ENCODE measurements around the gene TET2.

Gene TET2

GRCh38 chr4:105146276-105147015 is at the start of gene TET2:
TSS of gene TET2 (plus strand) at chr4:105146876. CDS start at chr4:105233943, 87,067 bp downstream.
- peak; percentile 55 for DNase-seq (ENCODE audit: low read depth)

GRCh38 chr4:105102016-105102415 is 44.7 kb upstream of the TET2 start:
- no peak for DNase-seq (ENCODE audit: low read depth)

GRCh38 chr4:105106426-105106825 is 40.2 kb upstream of the TET2 start:
- no peak for DNase-seq (ENCODE audit: low read depth)

DNA sequence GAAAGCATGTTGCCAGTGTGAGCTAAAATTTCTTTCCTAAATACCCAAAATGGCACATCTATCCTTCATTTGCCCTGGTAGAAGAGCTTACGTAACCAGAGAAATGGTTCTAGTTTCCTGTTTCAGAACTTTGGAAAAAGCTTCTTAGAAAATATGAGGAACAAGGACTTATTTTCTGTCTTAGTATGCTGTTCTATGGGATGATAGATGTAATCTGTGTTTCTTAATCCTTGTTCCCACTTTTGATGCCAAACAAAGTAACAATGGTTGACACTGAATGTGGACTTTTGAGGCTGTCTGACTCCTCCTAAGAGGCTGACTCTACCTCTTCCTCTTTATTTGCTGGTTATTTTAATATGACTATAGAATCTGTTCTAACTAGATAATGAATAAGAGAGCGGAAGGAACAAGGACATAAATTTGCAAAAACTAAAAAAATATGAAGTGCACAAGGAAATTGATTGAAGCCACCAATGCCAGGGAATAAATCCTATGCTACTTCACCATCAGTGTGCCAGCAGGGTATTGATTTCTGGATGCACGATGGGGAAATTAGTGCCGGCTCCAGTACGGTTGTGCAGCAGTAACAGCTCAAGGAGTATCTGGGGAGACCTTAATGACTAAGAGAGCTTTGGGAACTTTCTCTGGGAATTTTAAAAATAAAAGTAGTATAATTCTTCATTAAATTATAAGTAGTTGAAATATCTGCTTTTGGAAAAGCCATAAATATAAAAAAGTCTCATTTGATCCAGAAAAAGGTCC is 39.4 kb upstream of the TET2 start:
- no peak for DNase-seq (ENCODE audit: low read depth)

GRCh38 chr4:105108971-105109370 is 37.7 kb upstream of the TET2 start:
- DNase-seq (ENCODE audit: low read depth): no peak

DNA sequence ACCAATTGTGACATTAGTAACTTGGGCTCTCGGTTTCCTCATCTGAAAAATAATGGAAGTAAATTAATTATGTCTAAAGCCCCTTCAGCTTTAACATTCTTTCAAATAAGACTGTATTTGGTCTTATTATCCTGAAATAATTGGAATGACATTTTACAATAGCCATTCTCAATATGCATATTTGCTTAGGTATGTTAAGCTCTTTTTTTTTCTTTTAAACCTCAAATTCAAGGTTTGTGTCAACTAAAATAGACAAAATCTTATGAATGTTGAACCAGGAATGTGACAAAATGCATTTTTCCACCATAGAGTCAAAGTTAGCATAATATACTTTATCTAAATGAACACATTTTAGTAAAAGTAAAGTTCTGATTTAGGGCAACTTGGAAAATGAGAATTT is 34.4 kb upstream of the TET2 start:
- no peak for DNase-seq (ENCODE audit: low read depth)

- DNase-seq (ENCODE audit: low read depth): peak; percentile 39
These were observed 32.9 kb upstream of the TET2 start for GRCh38 chr4:105113800-105114199.

- no peak for DNase-seq (ENCODE audit: low read depth)
These were observed 29.9 kb upstream of the TET2 start for GRCh38 chr4:105116616-105117319.

DNA sequence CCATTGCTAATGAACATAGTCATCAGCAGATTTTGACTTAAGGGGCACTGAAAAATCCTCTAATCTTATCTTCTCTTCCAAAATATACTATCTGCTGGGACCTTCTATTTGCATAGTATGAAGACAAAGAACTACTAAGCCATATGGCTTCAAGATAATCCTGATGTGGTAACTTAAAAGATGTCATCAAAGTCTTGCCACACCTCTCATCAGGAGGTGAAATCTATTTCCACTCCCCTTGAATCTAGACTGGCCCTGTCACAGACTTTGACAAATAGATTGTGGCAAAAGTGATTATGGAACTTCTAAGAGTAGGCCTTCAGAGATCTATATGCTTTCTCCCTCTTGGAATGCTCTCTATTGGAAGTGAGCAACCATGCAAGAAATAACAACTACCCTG is 27.3 kb upstream of the TET2 start:
- no peak for DNase-seq (ENCODE audit: low read depth)

DNA sequence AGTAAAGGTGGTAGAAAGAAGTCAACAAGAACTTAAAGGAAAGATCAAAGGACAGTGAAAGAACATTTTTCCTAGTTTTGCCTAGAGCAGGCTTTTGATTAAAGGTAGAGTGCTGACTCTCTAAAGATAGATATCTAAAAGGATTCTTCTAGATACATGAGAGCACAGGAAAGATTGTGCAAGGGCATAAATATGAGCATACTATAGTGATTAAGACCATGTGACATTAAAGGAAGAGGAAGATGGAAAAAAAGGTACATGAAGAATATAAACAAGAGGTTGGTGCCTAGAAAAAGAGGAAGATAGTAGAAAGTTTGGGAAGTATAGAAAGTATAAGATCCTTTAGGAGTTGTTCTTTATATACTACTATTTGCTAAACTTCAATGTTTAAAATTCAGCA is 26.1 kb upstream of the TET2 start:
- no peak for DNase-seq (ENCODE audit: low read depth)

- no peak for DNase-seq (ENCODE audit: low read depth)
These were observed 24.3 kb upstream of the TET2 start for GRCh38 chr4:105122350-105122749.

DNA sequence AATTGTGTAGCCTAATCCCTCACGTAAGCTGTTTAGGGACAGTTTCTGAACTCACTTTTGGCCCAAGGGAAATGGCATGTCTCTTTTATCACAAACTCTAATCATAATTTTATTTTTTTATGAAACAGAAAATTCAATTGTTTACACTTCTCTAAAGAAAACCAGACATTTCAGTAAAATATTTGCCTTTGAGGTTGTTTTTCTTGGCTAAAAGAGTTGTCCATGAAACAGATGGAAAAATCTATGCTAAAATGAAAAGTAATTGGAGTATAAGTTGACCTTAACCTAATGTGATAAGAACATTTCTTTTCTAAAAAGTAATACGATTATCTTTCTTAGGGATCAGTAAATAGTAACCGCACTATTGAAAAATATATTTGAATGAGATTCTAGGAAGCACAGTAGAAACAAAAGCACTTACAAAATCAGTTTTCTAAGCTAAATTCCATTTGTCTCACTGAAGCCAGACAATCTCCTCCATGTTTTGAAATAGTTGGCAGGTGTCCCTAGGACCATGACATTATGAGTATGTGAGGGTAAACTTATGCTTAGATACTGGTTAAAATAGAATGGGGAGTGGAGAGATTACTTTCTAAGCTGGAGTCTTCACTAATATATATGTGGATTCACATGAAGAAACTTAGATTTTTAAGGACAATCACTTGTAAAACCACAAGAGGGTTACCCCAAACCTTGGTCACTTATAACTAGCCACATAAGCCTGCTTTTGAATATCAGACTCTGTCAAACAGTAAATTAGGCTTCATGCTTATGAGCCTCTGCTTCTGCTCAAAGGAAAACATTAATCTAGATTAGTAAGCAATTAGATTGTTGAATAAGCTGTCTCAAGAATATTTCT is 20.1 kb upstream of the TET2 start:
- no peak for DNase-seq (ENCODE audit: low read depth)

DNA sequence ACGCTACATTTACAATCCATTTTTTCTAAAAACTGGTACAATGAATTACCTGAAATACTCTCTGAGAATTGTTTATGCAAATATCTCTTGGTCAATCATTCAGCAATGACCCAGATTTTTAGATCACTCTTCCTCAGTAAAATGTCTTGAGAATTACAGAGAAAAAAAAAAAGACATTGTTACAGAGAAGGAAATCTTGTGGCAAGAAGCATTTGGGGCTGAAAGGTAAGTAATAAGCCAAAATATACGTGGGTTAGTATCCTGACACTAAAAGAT is 19.6 kb upstream of the TET2 start:
- DNase-seq (ENCODE audit: low read depth): no peak

DNA sequence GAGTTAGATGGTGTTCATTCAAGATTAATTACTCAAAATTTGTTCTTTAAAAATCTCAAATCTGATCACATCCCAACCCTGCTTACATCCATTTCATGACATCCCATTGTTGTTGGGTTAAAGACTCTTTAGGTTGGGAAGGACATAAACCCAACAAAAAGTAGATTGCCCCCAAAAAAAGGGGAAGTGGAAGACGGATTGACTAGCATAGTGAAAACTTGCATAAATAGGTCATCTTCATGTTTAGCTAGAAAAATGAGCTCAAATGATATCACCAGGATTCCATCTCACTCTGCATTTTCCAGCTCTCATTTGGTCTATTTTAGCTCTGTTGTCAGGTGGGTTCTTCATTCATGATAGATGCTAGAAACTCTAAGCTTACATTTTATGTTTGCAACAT is 18.5 kb upstream of the TET2 start:
- no peak for DNase-seq (ENCODE audit: low read depth)

- DNase-seq (ENCODE audit: low read depth): no peak
These were observed 17.2 kb upstream of the TET2 start for GRCh38 chr4:105129286-105130040.

DNA sequence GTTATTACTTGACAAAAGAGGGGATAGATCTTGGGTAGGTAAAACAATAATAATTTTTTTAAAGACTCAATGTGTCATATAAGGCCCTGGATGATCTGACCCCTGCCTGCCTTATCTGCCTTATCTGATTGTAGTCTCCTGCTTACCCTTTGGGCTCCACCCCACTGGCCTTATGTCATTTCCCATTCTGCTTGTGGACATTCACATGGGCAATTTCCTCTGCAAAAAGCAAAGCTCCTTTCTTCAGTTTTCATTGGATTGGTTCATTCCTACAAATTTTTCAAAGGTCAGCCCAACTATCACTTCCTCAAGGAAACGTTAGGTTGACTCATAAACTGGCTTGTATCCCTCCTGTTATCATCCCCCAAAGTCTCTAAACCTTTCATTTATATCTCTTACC is 15.7 kb upstream of the TET2 start:
- no peak for DNase-seq (ENCODE audit: low read depth)

DNA sequence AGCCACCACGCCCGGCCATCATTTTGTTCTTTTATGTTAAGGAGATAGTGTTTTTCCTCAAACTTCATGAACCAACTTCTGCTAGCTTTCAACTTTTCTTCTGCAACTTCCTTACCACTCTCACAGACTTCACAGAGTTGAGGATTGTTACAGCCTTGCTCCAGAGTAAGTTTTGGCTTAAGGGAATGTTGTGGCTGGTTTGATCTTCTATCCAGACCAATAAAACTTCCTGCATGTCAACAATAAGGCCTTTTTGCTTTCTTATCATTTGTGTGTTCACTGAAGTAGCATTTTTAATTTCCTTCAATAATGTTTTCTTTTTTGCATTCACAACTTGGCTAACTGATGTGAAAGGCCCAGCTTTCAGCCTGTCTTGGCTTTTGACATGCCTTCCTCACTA is 12.7 kb upstream of the TET2 start:
- DNase-seq (ENCODE audit: low read depth): no peak

- DNase-seq (ENCODE audit: low read depth): no peak
These were observed 10.9 kb upstream of the TET2 start for GRCh38 chr4:105135785-105136184.

- DNase-seq (ENCODE audit: low read depth): no peak
These were observed 9.4 kb upstream of the TET2 start for GRCh38 chr4:105137121-105137875.

DNA sequence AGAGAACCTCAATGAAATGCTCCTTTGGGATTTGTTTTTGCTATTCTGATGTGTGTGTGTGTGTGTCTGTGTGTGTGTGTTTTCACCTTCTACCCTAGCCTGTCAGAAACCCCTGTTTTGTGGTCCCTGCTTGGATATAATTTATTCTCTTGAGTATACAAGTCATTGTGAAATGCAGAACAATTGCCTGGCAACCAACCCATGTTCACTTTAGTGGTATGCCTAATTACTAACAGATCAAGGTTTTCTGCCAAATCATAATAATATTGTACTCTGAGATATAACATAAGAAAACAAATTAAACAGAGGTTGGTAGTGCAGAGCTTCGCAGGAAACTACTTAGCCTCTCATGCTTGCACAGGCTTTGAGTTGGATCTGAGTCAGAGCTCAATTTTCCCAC is 7.0 kb upstream of the TET2 start:
- DNase-seq (ENCODE audit: low read depth): no peak

Measured in CMK (cell line).